NCI-H1930 (cell line): ENCODE results near the gene QKI.

Experiments
- DNase-seq, 2 experiments: peaks; one replicate each; lab custom pipeline; 2025; lab: John Stamatoyannopoulos, UW

The QKI gene

DNA sequence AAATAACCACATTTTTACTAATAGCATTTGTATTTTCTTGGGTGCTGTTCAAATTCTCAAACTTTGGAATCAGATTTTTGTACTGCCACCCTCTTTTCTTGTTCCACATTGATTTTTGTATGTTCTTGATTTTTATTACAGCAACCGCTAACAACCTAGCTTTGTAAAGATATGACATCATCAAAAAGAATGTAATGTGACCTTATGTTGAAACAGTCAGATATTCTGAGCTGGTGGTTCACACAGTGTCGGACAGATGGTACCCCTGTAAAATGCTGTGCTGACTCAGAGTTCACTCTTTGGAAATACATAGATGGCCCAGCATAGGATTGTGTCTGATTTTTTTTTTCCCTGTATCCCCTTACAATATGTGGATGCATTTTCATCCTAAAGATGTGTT is 118.9 kb downstream of the QKI start:
- no peak for DNase-seq

DNA sequence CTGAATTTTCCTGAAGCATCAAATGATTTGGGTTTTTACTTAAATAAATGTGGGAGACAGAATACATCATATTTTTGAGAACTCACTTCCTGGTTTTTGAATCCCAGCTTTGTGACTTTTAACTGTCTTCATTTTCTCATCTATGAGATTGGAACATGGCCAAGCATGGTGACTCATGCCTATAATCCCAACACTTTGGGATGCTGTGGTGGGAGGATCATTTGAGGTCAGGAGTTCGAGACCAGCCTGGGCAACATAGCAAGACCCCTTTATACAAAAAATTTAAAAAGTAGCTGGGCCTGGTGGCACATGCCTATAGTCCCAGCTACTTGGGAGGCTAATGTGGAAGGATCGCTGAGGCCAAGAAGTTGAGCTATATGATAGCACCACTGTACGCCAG is 122.3 kb downstream of the QKI start:
- DNase-seq: no peak

DNA sequence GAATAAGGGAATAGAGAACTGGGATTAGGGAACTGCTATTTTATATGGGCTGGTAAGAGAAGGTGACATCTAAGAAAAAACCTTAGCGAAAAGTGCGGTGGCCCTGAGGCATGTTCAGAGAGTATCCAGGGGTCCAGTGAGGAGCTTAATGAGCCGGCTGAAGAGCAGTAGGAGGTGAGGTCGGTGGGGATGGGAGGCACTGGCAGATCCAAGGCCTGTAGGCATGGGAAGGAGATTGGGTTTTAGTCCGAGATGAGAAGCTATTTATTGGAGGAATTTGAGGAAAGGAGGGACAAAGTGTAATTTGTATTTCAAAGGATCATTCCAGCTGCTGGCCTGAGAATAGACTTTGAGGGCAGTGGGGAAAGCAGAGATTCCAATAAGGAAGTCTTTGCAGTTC is 123.8 kb downstream of the QKI start:
- no peak for DNase-seq

DNA sequence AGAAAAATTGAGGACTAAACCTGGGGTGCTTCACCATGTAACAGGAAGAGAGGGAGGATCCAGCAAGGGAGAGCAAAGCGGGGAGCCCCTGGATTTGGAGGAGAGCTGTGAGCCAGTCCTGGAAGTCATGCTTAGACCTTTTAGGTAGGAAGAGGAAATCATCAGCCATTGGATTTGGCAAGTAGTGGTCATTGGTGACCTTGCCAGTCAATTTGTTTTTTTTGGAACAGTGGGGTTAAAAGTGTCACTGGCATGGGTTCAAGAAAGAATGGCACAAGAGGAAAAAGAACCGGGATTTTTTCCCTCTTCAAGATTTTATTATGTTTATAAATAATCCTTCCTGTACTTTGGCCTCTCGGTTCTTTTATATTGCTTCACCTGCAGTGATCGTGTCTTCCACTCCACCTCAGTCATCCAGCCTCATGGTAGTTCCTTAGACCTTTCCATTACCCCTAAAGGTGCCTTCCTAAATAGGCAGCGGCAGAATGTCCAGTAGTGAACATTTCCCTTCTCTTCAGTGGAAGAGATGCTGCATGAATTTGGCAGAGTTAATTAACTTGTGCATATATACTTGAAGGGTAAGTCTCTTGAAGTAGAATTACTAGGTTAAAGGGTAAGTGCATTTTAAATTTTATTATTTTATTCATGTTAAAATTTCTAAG is 124.7 kb downstream of the QKI start:
- no peak for DNase-seq

DNA sequence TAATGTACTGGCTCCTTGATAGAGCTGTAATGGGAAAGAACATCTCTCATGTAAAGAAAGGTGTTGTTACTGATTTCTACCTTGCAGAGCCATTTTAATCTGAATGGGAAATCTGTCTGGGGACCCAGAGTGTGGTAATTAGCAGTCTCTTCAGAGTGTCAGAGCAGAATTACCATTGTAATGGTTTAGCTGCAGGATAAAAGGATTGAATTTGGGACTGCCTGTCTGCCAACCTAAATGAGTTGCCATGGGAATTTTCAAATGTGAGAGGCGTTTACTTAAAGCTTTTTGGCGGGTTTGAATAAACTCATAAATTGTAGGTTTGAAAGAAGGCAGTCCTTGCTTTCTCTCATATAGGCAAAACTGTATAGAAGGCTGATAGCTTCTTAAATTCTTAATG is 128.8 kb downstream of the QKI start:
- DNase-seq: peak; percentile 59 to 60

DNA sequence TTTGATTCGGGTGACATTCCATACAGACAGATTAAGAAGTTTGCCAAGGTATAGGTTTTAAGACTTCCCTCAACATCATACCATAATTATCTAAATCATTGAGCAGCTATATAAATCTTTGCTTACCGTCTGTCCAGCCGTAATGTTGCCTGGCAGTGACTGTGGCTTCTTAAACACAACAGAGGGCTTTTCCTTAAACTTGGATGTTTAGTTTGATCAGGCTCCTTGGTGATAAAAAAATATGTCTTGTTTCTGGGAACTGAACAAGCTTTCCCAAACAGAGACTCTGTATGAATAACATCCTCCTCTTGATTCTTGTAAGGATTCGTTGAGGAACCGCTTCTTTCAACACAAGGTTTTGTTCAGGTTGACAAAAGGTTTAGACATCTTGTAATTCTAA is 130.9 kb downstream of the QKI start:
- no peak for DNase-seq

DNA sequence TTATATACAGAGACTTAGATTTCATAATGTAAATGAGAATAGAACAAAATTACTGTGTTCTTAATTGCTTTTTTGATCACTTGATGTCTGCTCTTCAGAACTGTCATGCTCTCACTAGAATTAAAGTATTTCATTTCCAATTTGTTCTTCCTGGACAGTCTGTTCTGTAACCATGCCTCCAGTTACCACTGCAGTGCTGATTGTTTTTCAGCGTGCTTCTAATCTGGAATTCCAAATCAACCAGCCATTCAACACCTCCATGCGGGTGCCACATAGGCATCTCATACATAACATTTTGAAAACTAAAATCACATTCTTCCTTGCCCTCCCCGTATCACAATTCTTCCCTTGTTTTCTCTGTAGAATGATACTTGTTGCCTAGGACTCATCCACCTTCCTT is 132.8 kb downstream of the QKI start:
- DNase-seq: no peak

DNA sequence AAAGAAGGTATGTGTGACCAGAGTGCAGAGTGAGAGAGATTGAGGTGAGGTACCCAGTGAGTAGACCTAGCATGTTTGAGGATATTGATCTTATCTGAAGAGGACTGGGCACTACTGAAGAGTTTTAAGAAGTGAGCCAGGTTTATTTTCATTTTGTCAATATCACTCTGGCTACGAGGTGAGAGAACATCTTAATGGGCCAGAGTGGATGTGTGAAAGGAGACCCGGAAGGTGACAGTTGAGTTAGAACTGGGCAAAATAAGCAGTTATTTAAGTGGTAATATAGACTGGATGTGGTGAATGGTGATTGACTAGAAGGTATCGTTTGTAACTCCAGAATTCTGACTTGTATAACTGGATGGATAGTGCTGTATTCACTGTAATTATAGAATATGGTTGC is 134.1 kb downstream of the QKI start:
- DNase-seq: no peak

DNA sequence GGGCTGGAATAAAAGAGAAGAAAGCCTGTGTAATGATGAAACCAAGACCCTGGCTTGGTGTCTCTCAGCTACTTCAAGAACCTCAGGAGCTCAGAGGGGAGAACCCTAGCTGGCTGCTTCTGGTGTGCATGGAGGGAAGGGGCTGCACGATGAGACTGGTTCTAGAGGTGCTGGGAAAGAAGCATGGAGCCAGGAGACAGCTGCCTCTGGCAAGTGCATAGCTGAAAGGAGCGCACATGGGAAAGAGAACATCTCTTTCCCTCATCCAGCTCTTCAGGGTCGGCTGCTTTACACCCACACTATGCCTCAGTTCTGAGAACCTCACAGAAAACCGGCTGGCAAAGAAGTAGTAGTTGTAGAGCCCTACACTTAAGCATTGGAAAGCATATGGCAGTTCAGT is 139.5 kb downstream of the QKI start:
- no peak for DNase-seq

DNA sequence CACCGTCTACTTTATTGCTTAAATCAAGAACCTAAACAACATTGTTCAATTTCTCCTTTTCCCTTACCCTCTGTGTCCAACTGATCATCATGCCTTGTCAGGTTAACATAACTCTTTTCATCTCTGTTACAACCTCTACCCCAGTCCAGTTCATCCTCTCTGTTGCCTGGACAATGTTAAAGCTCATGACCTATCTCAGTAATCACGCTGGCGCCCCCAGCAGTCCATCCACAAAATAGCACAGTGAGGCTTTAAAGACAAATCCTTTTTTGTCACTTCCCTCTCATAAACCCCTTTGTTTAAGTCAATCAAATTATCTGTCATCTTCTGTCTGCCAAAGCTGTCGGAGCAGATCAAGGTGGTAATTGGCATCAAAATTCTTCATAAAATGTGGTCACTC is 140.1 kb downstream of the QKI start:
- no peak for DNase-seq

DNA sequence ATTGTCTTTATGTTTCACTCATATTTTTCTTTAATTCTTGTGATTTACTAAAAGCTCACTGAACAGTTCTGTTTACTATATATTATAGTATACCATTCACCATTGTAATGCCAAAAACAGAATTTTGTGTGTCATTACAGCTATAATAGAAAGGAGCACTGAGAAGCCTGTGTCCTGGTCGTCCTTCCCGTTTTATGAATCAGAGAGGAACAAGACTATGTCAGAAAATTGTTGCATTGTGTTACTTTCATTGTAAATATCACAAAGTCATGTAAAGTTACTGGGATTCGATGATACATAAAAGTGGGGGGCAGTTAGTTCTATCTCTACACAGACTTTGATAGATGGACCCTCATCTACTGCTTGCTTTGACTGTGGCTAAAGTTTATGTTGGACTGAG is 145.1 kb downstream of the QKI start:
- DNase-seq: no peak

DNA sequence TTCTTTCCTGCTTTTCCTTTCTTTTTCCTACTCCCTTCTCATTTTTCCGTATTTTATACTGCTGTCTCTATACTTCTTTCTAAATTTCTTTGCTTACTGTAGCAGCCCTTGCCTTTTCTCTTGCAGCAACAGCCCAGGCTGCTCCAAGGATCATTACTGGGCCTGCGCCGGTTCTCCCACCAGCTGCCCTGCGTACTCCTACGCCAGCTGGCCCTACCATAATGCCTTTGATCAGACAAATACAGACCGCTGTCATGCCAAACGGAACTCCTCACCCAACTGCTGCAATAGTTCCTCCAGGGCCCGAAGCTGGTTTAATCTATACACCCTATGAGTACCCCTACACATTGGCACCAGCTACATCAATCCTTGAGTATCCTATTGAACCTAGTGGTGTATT is 148.8 kb downstream of the QKI start:
- DNase-seq: no peak

DNA sequence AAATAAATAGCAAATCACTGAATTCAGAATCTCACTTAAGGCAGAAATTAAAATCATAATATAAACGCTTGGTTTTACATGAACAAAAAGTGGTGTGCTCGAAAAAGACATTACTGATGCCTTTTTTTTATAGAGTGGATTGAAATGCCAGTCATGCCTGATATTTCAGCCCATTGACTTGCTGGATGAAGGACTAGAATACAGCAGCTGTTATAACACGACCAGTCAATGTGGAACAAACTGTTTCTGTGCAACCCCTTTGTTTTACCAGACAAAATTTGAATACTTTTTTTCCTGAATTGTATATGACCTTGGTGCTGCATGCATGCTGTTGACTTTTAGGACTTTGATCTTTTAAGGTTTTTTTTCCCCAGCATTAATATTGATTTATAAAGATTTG is 150.0 kb downstream of the QKI start:
- DNase-seq: no peak

DNA sequence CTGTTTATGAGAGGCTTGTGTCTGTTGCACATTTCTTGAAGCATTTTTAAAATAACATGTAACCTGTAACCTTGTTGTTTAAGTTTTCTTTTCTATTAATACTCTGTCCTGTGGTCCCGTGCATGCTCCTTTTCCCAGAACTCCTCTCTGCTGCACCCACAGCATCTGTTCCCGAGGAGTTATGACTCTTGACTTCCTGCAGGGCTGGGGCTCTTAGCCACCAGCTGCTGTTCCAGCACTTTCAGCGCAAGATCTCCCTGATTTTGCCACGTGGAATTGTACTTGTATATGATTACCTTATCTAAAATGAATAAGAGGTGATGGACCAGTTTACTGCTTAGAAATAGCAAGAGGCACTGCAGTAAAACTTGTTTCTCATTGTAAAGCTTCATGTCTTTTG is 150.6 kb downstream of the QKI start:
- DNase-seq: no peak

DNA sequence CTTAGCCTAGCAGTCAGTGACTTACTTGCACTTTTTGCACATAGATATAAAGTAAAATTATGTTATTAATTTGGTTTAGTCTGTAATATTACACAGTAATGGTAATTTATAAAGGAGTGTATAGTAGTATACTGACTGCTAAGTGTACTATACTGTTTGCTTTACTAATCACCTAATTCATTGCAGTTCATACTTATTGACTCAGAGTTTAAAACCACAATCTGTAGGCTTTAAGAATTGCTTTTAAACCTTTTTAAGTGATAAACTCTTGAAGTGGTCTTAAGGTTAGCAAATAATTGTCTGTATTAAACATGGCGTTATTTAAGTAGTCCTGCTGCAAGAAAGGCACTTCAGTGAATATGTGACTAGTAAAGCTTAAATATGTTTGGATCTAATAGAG is 151.5 kb downstream of the QKI start:
- DNase-seq: no peak

DNA sequence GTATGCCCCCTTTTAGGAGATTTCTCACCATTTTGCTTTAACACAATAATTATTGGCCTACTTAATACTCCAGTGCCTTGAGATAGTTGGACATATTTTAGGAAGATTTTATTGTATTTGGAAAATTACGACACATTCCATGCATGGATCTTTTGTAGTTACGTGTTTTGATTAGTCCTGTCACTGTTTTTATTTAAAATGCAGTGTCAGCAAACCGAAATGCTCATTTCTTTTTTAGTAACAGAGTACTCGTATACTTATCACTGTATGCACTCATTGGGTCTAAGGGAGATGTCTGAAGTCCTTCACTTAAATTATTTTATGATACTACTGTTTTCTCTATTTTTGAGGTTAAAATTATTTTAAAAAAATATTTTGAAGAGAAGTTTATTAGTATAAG is 153.8 kb downstream of the QKI start:
- no peak for DNase-seq

DNA sequence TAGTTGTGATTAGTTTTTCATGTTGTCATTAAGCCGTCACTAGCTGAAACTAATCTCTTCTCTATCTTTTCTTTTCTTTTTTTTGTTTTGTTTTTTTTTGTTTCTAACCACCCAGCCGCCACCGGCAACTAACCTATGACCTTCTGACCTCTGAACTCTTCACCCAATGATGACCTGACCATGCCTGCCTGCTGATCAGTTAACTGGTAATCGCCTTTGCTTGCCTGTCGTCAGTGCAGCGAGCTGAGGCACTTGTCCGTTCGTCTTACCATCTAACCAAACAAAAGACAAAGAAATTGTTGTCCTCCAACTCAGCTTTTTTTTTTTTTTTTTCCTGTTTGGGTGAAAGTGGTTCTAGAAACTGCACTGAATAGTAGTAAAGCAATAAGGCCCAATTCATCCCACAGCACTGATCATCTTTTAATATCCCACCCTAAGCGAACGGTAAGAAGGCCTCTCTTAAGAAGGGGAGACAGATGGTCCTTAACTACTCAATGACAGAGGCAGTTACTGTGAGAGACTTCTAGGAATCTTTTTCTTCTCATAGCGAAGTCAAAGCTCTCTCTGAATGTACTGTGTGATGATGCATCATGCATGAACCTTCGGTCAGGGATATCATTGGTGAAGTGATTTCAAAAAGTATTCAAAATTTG is 156.2 kb downstream of the QKI start:
- no peak for DNase-seq

DNA sequence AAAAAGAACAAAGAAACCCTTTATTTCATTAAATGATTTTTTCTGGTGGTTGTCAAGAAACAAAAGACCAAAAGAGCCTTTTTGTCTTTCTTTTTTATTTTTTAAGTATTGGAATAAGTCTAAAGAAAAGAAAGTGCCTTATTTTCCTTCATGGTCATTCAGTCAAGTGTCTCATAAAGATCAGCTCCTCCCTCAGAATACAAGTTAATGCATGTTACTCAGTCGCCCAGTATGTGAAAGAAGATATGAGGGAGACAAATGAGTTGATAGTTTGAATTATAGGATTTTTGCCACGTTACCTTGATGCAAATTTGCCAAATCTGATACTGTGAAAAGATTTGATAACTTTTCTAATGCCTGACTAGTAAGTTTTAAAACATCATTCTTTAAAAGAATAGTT is 157.2 kb downstream of the QKI start:
- no peak for DNase-seq

DNA sequence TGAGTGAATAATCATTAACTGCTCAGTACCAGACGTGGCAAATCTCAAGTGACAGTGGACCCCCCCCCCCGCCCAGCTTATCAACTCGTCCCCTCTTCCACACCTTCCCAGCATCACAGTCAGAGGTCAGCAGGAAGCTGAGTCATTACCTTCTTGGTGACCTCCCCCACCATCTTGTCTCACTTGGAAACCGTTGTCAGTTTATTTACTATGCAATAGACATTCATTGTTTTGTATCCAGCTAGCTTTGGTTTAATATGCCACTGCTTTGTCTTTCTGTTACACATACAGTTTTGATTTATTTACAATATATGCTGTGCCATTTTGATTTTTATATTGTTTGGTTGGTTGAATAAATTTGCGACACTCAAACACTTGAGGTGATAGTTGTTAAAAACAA is 158.1 kb downstream of the QKI start:
- DNase-seq: no peak

DNA sequence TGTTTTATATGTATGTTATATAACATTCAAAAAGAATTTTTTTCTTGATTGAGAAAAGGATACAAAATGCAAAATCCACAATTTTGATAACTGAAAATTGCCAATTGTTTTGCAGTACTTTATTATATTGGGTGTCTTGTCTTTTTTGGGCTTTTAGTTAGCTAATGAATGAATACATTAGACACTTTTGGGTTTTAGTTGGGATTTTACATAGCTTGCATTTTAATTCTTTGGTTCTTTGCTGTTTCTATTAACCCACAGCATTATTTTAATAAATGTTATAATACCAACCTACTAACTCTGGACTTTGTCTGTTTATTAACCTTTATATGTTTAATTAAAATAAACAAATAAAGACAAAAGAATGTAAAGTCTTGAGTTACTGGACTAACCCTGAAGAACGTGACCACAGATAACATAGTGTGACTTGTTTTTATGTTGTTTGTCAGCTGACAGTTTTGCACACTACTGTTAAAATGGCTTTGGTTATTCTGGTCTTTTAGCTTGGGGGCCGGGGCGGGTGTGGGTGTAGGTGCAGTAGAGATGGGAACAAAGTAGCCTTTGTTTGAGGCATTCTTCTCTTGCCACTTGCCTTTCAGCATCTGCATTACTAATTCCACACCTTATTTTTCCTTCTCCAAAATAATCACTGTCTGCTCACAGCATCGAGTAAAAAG is 159.1 kb downstream of the QKI start:
- no peak for DNase-seq

DNA sequence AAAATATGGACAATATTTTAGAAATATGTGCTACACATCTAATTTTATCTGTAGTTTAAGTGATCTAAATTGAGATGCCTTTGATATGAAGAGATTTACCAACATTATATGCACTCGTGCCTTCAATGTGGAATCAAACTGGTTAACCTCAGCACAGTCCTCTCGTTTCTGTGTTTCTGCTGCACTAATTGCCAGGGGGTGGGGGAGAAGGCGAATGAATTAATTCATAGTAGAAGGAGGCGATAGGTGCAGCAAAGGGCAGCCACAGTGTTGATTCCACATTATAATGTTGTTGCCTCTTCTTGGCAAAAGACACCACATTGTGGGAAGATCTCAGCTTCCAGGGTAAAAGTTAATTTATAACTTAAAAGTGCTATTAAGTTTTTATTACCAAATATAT is 161.6 kb downstream of the QKI start:
- no peak for DNase-seq

DNA sequence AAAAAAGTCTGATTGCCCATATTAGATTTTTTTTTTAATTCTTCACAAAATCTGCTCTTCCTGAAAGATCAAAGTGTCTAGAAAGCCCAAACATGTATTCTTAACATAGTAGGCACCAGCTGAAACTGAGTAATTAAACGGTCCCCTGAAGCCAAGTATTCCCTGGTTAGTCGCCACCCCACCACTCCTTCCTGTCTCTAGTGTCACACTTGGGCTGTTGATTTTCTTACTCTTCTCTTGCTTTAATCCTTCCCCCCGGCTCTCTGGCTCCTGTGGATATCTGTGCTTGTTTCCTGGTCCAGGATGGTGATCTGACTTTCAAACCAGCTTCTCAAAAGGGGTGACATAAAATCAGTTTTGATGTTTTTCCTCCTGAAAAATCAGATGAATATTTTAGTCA is 162.9 kb downstream of the QKI start:
- no peak for DNase-seq

DNA sequence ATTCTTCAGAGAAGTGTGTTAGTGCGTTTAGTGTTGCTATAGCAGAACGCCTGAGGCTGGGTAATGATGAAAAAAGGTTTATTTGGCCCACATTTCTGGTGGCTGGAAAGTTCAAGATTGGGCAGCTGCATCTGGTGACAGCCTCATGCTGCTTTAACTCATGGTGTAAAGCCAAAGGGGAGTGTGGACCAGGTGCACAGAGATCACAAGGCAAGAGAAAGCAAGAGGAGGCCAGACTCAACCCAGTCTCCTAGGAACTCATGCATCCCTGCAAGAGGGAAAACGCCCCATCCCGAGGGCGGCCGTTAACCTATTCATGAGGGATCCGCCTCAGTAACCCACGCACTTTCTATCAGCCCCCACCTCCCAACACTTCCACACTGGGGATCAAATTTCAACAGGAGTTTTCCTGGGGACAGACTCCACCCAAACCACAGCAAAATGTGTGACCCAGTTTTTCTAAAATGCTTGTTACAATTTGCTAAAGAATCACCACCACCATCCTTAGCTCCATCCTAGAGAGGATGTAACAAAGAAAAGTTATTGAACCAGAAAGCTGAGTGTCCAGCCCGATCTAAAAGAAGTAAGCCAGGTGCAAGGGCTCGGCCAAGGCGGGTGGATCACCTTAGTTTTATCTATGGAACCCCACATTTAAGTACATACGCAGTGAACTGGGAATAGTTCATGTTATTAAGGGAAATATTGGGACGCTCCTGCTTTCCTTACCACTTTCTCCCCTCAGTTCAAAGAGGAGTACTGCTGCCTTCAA is 164.8 kb downstream of the QKI start:
- no peak for DNase-seq
